Measurements from ENCODE around the gene DRD2. TPM values are rescaled to one million over a fixed set of nuclear protein-coding genes. Genes with fewer than 3 reads are reported as not detected.

Gene DRD2
- total RNA-seq, 2 donors from 2014 or later, result not detected

GRCh38 chr11:113493206-113493605, 18.0 kb upstream of the DRD2 start:
- no peaks in the 10 kb centered on the region for H3K4me1 ChIP-seq
- no peak for TF ChIP-seq CTCF (IDR thresholded peaks at IDR 0.05)
- no peak overlapping the region for H3K27ac ChIP-seq
- no peak overlapping the region for H3K4me3 ChIP-seq
- no peaks in the 10 kb centered on the region for H3K9me3 ChIP-seq
- no peak for DNase-seq (ENCODE audit: low spot score)
- no peaks in the 10 kb centered on the region for H3K27me3 ChIP-seq
- no peaks in the 10 kb centered on the region for H3K36me3 ChIP-seq

GRCh38 chr11:113488931-113489351, 13.7 kb upstream of the DRD2 start:
- TF ChIP-seq CTCF (IDR thresholded peaks at IDR 0.05), result no peak
- no peak overlapping the region for H3K4me3 ChIP-seq
- H3K4me1 ChIP-seq, result no peaks in the 10 kb centered on the region
- H3K27me3 ChIP-seq, result no peaks in the 10 kb centered on the region
- no peak for DNase-seq (ENCODE audit: low spot score)
- H3K9me3 ChIP-seq, result no peaks in the 10 kb centered on the region
- H3K27ac ChIP-seq, result no peak overlapping the region
- no peaks in the 10 kb centered on the region for H3K36me3 ChIP-seq

GRCh38 chr11:113487622-113488021, 12.4 kb upstream of the DRD2 start:
- Histone ChIP-seq H3K4me1 (no peaks in the 10 kb centered on the region), H3K4me3 (no peak overlapping the region), H3K36me3 (no peaks in the 10 kb centered on the region), H3K9me3 (no peaks in the 10 kb centered on the region), H3K27me3 (no peaks in the 10 kb centered on the region), H3K27ac (no peak overlapping the region)
- no peak for DNase-seq (ENCODE audit: low spot score)
- no peak for TF ChIP-seq CTCF (IDR thresholded peaks at IDR 0.05)

GRCh38 chr11:113484223-113484622, 9.0 kb upstream of the DRD2 start:
- Histone ChIP-seq H3K4me3 (no peak overlapping the region), H3K36me3 (no peaks in the 10 kb centered on the region), H3K27ac (no peak overlapping the region), H3K27me3 (no peaks in the 10 kb centered on the region), H3K9me3 (no peaks in the 10 kb centered on the region), H3K4me1 (no peaks in the 10 kb centered on the region)
- TF ChIP-seq CTCF (IDR thresholded peaks at IDR 0.05), result no peak
- no peak for DNase-seq (ENCODE audit: low spot score)

DNA sequence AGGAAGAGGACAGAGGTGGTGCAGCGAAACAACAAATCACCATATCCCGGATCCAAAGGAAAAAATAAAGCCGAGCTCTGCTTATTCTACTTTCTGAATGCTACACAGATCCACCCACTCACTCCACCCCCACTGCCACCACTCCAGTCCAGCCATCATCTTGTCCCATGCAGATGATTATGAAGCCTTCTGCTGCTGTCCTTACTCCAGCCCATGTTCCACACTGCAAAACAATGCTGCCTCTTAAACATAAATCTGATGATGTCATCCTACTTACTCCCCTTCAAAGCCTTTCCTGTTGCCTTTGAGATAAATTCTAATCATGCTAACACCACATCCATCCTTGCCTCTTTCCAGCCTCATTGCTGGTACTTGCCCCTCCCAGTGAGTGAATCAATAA, 6.5 kb upstream of the DRD2 start:
- no peak for DNase-seq (ENCODE audit: low spot score)
- H3K9me3 ChIP-seq, result no peaks in the 10 kb centered on the region
- no peak overlapping the region for H3K4me3 ChIP-seq
- H3K4me1 ChIP-seq, result no peaks in the 10 kb centered on the region
- H3K36me3 ChIP-seq, result no peaks in the 10 kb centered on the region
- peaks cover 0 to 11% of the 10 kb centered on the region in 2 donors for H3K27me3 ChIP-seq
- no peak overlapping the region for H3K27ac ChIP-seq
- TF ChIP-seq CTCF (IDR thresholded peaks at IDR 0.05), result no peak

DNA sequence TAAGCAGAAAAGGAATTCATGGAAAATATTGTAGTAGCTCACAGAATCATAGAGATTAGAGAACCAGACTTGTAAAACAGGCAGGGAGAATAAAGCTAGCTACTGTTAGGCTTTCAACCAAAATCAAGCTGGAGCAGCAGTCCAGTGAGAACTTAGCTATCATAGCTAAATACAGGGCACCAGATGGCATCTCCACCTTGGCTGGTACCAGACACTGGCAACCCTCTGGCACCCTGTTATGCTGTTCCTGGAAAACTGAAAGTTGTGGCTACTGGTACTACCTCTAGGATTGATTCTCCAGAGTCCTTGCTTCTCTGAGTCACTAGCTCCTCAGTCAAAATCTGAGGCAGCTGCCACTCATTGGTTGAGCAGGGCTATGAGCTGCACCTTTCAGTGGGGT, 6.0 kb upstream of the DRD2 start:
- Histone ChIP-seq H3K4me3 (no peak overlapping the region), H3K9me3 (no peaks in the 10 kb centered on the region), H3K27me3 (peaks cover 0 to 15% of the 10 kb centered on the region in 2 donors), H3K27ac (no peak overlapping the region), H3K4me1 (no peaks in the 10 kb centered on the region), H3K36me3 (no peaks in the 10 kb centered on the region)
- DNase-seq (ENCODE audit: low spot score), result no peak
- TF ChIP-seq CTCF (IDR thresholded peaks at IDR 0.05), result no peak
